Tibial nerve (tissue), 4 donors: Measurements from ENCODE around the gene CLNK. TPM values are rescaled to one million over a fixed set of nuclear protein-coding genes. Genes with fewer than 3 reads are reported as not detected.

Source experiments
- DNase-seq, 2 donors: peaks; one replicate each; pipeline ENCODE4 v3.0.0-alpha.2; 2019; ENCODE audit warnings: low spot score in 2 of 2
- H3K27ac ChIP-seq, 4 donors: fragments of 200-600 bp; sonication (generic) in 3 of 4; one replicate each; pipeline ENCODE4 v1.5.1; 2017 to 2019; ENCODE audit warnings: mild to moderate bottlenecking in 1 of 4
- H3K27me3 ChIP-seq, 2 donors: fragments of 200-600 bp; sonication (generic) in 1 of 2; one replicate each; pipeline versions ENCODE4 v1.5.1 to v1.6.0; 2017 to 2019
- H3K36me3 ChIP-seq, 3 donors: fragments of 200-600 bp; sonication (generic); one replicate each; pipeline ENCODE4 v1.5.1; 2018 to 2019
- H3K4me1 ChIP-seq, 4 donors: fragments of 200-600 bp; sonication (generic) in 3 of 4; one replicate each; pipeline ENCODE4 v1.5.1; 2017 to 2019
- H3K4me3 ChIP-seq, 4 donors: fragments of 200-600 bp; sonication (generic) in 3 of 4; one replicate each; pipeline ENCODE4 v1.5.1; 2017 to 2019; ENCODE audit warnings: mild to moderate bottlenecking in 1 of 4, moderate library complexity in 1 of 4
- H3K9me3 ChIP-seq, 4 donors: fragments of 200-600 bp; sonication (generic) in 3 of 4; one replicate each; pipeline ENCODE4 v1.5.1; 2017 to 2019
- EP300 ChIP-seq, 2 donors: sonication (generic); formaldehyde crosslinking; IDR thresholded peaks; one replicate each; pipeline ENCODE4 v1.6.1; 2017; ENCODE audit warnings: antibody characterized with exemption in 2 of 2, mild to moderate bottlenecking in 1 of 2
- POLR2A ChIP-seq, 2 donors: fragments of 450-650 bp; IDR thresholded peaks; one replicate each; pipeline ENCODE4 v1.6.1; 2017; ENCODE audit warnings: antibody characterized with exemption in 2 of 2, mild to moderate bottlenecking in 2 of 2, moderate library complexity in 2 of 2
- WGBS, 2 donors: methylation state at CpG; one replicate each; pipeline ENCODE4 v1.1.5; 2018; 5-methylcytosine and 5-hydroxymethylcytosine counted together
- total RNA-seq, 4 donors: library from RNA; depleted of rRNA; stranded (reverse); fragments of >200 nt; gene quantifications; one replicate each; pipeline ENCODE4 v1.1.0, GENCODE V29; 2016
- TF ChIP-seq, protein P1 (sequence below), 5 experiments: fragments of 200-600 bp in 3 of 5; fragments of 450-650 bp in 2 of 5; sonication (generic) in 3 of 5; IDR thresholded peaks; one replicate each; pipeline ENCODE4 v1.5.1; 2016 to 2019; ENCODE audit warnings: antibody characterized with exemption in 5 of 5, mild to moderate bottlenecking in 3 of 5, moderate library complexity in 2 of 5

Gene CLNK
- total RNA-seq, 4 donors from 2014 or later = not detected

- no peak overlapping the region for H3K27ac ChIP-seq
- TF ChIP-seq EP300 (IDR thresholded peaks at IDR 0.05) (no peak), POLR2A (IDR thresholded peaks at IDR 0.05) (no peak)
- TF ChIP-seq, protein P1, sequence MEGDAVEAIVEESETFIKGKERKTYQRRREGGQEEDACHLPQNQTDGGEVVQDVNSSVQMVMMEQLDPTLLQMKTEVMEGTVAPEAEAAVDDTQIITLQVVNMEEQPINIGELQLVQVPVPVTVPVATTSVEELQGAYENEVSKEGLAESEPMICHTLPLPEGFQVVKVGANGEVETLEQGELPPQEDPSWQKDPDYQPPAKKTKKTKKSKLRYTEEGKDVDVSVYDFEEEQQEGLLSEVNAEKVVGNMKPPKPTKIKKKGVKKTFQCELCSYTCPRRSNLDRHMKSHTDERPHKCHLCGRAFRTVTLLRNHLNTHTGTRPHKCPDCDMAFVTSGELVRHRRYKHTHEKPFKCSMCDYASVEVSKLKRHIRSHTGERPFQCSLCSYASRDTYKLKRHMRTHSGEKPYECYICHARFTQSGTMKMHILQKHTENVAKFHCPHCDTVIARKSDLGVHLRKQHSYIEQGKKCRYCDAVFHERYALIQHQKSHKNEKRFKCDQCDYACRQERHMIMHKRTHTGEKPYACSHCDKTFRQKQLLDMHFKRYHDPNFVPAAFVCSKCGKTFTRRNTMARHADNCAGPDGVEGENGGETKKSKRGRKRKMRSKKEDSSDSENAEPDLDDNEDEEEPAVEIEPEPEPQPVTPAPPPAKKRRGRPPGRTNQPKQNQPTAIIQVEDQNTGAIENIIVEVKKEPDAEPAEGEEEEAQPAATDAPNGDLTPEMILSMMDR (IDR thresholded peaks at IDR 0.05) = no peak
- no peaks in the 10 kb centered on the region for H3K27me3 ChIP-seq
- H3K4me3 ChIP-seq = no peak overlapping the region
- H3K36me3 ChIP-seq = no peaks in the 10 kb centered on the region
- no peaks in the 10 kb centered on the region for H3K9me3 ChIP-seq
- peaks cover 0 to 7% (median 0%) of the 10 kb centered on the region in 4 donors for H3K4me1 ChIP-seq
- WGBS, 2 donors = 52 to 55% methylated on average over 6 of the region's 6 CpGs
- DNase-seq = no peak
Observed at GRCh38 chr4:10727140-10727880, 42.7 kb upstream of the CLNK start.

DNA sequence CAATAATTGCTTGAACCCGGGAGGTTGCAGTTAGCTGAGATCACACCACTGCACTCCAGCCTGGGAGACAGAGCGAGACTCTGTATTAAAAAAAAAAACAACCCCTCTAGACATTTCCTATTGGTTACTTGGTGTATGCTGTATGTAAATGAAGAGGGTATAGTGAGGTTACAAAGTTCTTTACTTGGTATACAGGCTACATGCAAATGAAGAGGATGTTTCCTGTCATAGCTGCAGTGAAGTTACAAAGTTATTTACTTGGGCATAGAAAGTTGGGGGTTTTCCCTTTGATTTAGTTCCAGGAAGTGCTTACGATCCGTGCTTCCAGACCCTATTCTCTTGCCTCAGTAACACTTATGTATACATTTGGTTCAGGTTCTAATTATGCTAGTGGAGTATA is 38.4 kb upstream of the CLNK start:
- Histone ChIP-seq H3K27me3 (no peaks in the 10 kb centered on the region), H3K4me1 (peaks cover 0 to 7% (median 0%) of the 10 kb centered on the region in 4 donors), H3K4me3 (no peak overlapping the region), H3K27ac (no peak overlapping the region), H3K9me3 (no peaks in the 10 kb centered on the region), H3K36me3 (no peaks in the 10 kb centered on the region)
- 50 to 61% methylated on average over 4 of the region's 4 CpGs for WGBS, 2 donors
- TF ChIP-seq EP300 (IDR thresholded peaks at IDR 0.05) = no peak
- TF ChIP-seq POLR2A (IDR thresholded peaks at IDR 0.05) = no peak
- TF ChIP-seq, protein P1 (IDR thresholded peaks at IDR 0.05) = no peak
- no peak for DNase-seq

DNA sequence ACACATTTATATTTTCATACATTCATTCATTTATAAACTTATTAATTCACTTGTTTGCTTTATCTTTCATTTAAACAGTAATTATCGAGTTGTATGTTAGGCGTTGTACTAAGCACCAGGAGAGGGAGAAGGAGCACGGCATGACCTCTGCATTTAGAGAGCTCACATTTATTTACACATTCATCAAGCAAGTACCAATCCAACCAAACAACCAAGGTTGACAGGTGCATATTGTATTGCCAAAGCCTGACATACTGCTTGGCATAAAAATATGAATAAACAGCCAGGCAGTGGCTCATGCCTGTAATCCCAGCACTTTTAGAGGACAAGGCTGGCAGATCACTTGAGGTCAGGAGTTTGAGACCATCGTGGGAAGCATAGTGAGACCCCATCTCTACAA is 37.0 kb upstream of the CLNK start:
- no peak for TF ChIP-seq EP300 (IDR thresholded peaks at IDR 0.05)
- TF ChIP-seq, protein P1 (IDR thresholded peaks at IDR 0.05) = no peak
- TF ChIP-seq POLR2A (IDR thresholded peaks at IDR 0.05) = no peak
- H3K27me3 ChIP-seq = no peaks in the 10 kb centered on the region
- H3K27ac ChIP-seq = no peak overlapping the region
- peaks cover 0 to 7% (median 0%) of the 10 kb centered on the region in 4 donors for H3K4me1 ChIP-seq
- WGBS, 2 donors = 93 to 96% methylated on average over 4 of the region's 4 CpGs
- no peak for DNase-seq
- no peaks in the 10 kb centered on the region for H3K36me3 ChIP-seq
- no peaks in the 10 kb centered on the region for H3K9me3 ChIP-seq
- no peak overlapping the region for H3K4me3 ChIP-seq

- H3K4me3 ChIP-seq = no peak overlapping the region
- no peak for TF ChIP-seq POLR2A (IDR thresholded peaks at IDR 0.05)
- TF ChIP-seq, protein P1 (IDR thresholded peaks at IDR 0.05) = no peak
- no peak for TF ChIP-seq EP300 (IDR thresholded peaks at IDR 0.05)
- H3K27ac ChIP-seq = no peak overlapping the region
- H3K9me3 ChIP-seq = peaks cover 0 to 13% (median 0%) of the 10 kb centered on the region in 4 donors
- WGBS, 2 donors = 86 to 88% methylated on average over 2 of the region's 2 CpGs
- DNase-seq = no peak
- no peaks in the 10 kb centered on the region for H3K36me3 ChIP-seq
- H3K27me3 ChIP-seq = no peaks in the 10 kb centered on the region
- no peaks in the 10 kb centered on the region for H3K4me1 ChIP-seq
Observed at GRCh38 chr4:10716163-10716562, 31.6 kb upstream of the CLNK start.

- peaks cover 0 to 13% (median 0%) of the 10 kb centered on the region in 4 donors for H3K9me3 ChIP-seq
- H3K36me3 ChIP-seq = no peaks in the 10 kb centered on the region
- TF ChIP-seq, protein P1 (IDR thresholded peaks at IDR 0.05) = no peak
- TF ChIP-seq POLR2A (IDR thresholded peaks at IDR 0.05) (no peak), EP300 (IDR thresholded peaks at IDR 0.05) (no peak)
- no peaks in the 10 kb centered on the region for H3K4me1 ChIP-seq
- DNase-seq = no peak
- H3K27ac ChIP-seq = no peak overlapping the region
- H3K4me3 ChIP-seq = no peak overlapping the region
- 46 to 49% methylated on average over 5 of the region's 5 CpGs for WGBS, 2 donors
- no peaks in the 10 kb centered on the region for H3K27me3 ChIP-seq
Observed at GRCh38 chr4:10715696-10716095, 31.1 kb upstream of the CLNK start.
